ENCODE results near the gene EED. TPM values are rescaled to one million over a fixed set of nuclear protein-coding genes. Genes with fewer than 3 reads are reported as not detected.

EED gene
- total RNA-seq, 2 donors from 2014 or later, result 78.2 to 89.2 TPM

DNA sequence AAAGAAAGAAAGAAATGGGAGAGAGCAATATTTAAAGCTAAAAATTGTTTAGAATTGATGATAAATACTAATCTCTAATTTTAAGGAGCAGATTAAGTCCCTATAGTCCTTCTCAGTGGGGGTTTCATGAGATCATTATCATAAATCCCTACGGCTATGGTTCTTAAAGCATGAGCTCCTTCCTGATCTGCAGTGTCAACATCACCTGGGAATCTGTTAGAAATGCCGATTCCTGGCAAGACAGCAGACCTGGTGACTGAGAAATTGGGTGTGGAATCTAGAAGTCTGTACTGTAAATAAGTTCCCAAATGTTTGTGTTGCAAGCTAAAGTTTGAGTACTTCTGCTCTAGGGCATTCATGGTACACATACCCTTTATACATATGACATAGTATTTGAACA is 70.1 kb downstream of the EED start:
- peaks cover 83% of the 10 kb centered on the region for H3K36me3 Mint-ChIP-seq (ENCODE audit: low read depth)
- no peak for ATAC-seq (replicated peaks)

More for the DNA sequence above, 70.1 kb downstream of the EED start:
- Mint-ChIP-seq H3K4me1 (peaks cover 28% of the 10 kb centered on the region), H3K4me3 (no peak overlapping the region), H3K27ac (peak overlapping the region; percentile 22), H3K27me3 (no peaks in the 10 kb centered on the region), H3K9me3 (no peaks in the 10 kb centered on the region)

Other genes with a start within 250 kb of the EED start
- 100 to 1,000 TPM in 1 of 2 donors, 10 to 100 TPM in 1; 87.9 to 134 TPM for gene PICALM, start 175.7 kb upstream of the EED start, total RNA-seq
- gene HIKESHI, start 57.5 kb downstream of the EED start, total RNA-seq, result 10 to 100 TPM; 36.2 to 48.1 TPM
- 1 to 10 TPM in 1 of 2 donors, under 1 TPM in 1; 0.41 to 1.0 TPM for gene CCDC81, start 130.1 kb downstream of the EED start, total RNA-seq

Data from activated T-helper 17 cell treated with anti-CD3 and anti-CD28 coated beads, Interleukin-2, amount 50 U/mL, for 72 hours (primary cell).